A549 (cell line): Measurements from ENCODE around the gene BARX2.

ENCODE experiments used
- CTCF ChIP-seq: fragments of >200 bp; sonication (Bioruptor Twin); formaldehyde crosslinking; IDR thresholded peaks from 3 replicates; pipeline ENCODE4 v1.5.1; 2016
- EP300 ChIP-seq, 2 experiments: fragments of >200 bp; sonication (Bioruptor Twin); formaldehyde crosslinking; IDR thresholded peaks; 2 replicates in 1 of 2; 3 replicates in 1 of 2; pipeline ENCODE4 v1.6.1; 2016 to 2017
- HMGXB4 ChIP-seq: fragments of 250-450 bp; sonication (Bioruptor Pico); IDR thresholded peaks from 2 replicates; pipeline ENCODE4 v1.5.0; 2021; ENCODE audit warnings: mild to moderate bottlenecking, moderate library complexity, borderline replicate concordance
- PHF8 ChIP-seq: fragments of 200-600 bp; sonication (generic); IDR thresholded peaks from 2 replicates; pipeline ENCODE4 v1.6.1; 2016; ENCODE audit warnings: low read depth, mild to moderate bottlenecking, antibody characterized with exemption, moderate library complexity, borderline replicate concordance
- POLR2A ChIP-seq: IDR thresholded peaks from 2 replicates; pipeline ENCODE4 v1.6.1; 2012; ENCODE audit warnings: mild to moderate bottlenecking, low read length
- RAD21 ChIP-seq, 2 experiments: fragments of >200 bp in 1 of 2; sonication (Bioruptor Twin) in 1 of 2; formaldehyde crosslinking in 1 of 2; IDR thresholded peaks in 1 of 2; conservative IDR thresholded peaks in 1 of 2; 2 replicates in 1 of 2; 3 replicates in 1 of 2; pipeline ENCODE4 v1.6.1; 2012 to 2018; ENCODE audit warnings: inconsistent platforms in 1 of 2
- SMC3 ChIP-seq: fragments of >200 bp; sonication (Bioruptor Twin); formaldehyde crosslinking; IDR thresholded peaks from 3 replicates; pipeline ENCODE4 v1.6.1; 2018; ENCODE audit warnings: inconsistent platforms

GRCh38 chr11:129489249-129489648 lies 113.6 kb downstream of the BARX2 start:
- TF ChIP-seq CTCF (no peak), RAD21 (conservative IDR thresholded peaks at IDR 0.05 in 1 of 2, IDR thresholded peaks at IDR 0.05 in 1 of 2) (no peak), PHF8 (no peak), SMC3 (no peak), POLR2A (no peak), EP300 (IDR thresholded peaks at IDR 0.05) (no peak), HMGXB4 (CRISPR knock-in tag) (no peak)
